Measurements from ENCODE around the gene PMP22. TPM values are rescaled to one million over a fixed set of nuclear protein-coding genes. Genes with fewer than 3 reads are reported as not detected.
A peak's percentile ranks its signal among the peaks of the same experiment; 100 is the strongest.

The PMP22 gene
- polyA plus RNA-seq, 4 donors = 53.1 to 210 (median 77.5) TPM

DNA sequence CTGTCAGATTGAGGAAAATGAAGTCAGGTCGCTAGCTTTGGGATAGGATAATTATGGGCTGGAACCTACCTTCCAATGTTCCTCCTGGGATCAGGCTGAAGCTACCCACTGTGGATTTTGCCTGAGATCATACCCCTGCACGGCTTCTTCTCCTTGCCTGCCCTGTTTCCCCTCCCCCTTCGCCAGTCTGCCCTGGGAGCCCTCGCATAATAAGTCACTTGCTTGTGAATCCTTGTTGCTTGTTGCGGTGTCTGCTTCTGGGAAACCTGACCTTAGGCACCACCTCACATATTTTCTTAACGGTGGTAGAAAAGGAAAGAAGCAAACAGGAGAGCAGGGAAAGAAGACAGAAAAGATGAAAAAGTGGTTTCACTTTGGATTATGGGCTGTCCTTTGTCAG, 13.3 kb upstream of the PMP22 start:
- peak in 1 of 4 donors; percentile 10 for DNase-seq (ENCODE audit: low read depth in 4 of 4, low spot score in 3 of 4)

DNA sequence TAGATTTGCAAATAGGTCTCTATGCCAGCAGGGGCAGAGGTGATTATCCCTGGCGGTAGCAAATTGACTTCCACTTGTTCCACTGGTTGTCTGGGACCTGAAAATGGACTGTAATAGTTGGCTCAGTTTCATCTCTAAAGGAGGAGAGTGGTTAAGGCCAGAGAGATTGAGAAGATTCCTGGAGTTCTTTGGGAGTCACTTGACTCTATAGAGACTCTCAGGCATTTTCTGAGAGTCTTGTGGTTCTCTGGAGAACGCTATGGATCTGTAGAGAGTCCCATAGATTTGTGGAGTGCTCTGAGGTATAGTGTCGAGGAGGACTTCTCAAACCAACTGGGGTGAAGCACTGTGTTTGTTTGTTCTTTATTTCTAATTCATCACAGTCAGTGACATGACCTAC, 8.9 kb upstream of the PMP22 start:
- DNase-seq (ENCODE audit: low read depth in 4 of 4, low spot score in 3 of 4) = no peak

GRCh38 chr17:15273141-15273793, 8.1 kb upstream of the PMP22 start:
- DNase-seq (ENCODE audit: low read depth in 4 of 4, low spot score in 3 of 4) = no peak

GRCh38 chr17:15271741-15272140, 6.6 kb upstream of the PMP22 start:
- no peak for DNase-seq (ENCODE audit: low read depth in 4 of 4, low spot score in 3 of 4)

- no peak for DNase-seq (ENCODE audit: low read depth in 4 of 4, low spot score in 3 of 4)
Measured at GRCh38 chr17:15270628-15271381, 5.7 kb upstream of the PMP22 start.

DNA sequence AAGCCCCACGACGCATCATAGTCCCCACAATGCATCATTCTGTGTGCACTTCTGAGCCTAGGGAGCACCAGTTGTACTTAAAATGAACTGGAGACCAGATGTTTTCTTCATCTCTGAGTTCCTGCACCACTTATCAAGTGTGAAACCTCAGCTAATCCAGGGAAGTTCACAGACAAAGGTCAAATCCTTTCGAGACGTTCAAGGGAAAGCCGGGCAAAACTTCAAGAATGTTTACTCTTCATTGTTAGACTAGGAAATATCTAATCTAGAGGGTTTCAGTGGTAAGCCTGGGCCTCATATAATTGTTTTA, 4.6 kb upstream of the PMP22 start:
- DNase-seq (ENCODE audit: low read depth in 4 of 4, low spot score in 3 of 4) = no peak

DNA sequence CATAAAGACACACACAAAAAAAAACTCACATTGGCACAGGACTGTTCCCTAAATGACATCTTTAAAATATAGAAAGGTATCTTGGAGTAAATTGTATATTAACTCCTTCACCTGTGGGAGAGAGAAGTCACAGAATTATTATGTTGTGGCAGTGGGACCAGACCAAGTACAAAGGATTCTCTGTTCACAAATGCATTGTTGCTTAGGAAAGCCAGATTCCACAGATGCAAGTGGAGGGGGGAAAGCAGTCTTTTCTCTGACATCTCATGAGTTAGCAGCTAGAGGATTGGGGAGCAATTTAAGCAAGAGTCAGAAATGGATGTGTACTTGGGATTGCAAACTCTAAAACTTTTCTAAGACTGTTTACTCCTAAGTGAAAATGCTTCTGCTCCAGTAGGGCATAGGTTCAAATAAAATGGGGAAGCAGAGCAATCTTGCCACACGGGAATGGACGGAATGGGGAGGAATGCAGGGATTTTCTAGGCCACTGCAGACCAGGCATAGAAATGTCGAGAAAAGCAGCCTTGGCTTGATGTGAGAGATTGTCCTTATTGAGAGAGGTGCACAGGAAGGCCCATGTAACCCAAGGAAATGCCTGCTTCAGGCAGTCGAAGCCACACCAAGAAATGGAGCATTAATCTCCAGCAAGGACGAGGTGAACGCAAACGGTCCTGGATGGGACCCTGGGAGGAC, 4.1 kb upstream of the PMP22 start:
- no peak for DNase-seq (ENCODE audit: low read depth in 4 of 4, low spot score in 3 of 4)

GRCh38 chr17:15268461-15268860, 3.3 kb upstream of the PMP22 start:
- no peak for DNase-seq (ENCODE audit: low read depth in 4 of 4, low spot score in 3 of 4)

DNA sequence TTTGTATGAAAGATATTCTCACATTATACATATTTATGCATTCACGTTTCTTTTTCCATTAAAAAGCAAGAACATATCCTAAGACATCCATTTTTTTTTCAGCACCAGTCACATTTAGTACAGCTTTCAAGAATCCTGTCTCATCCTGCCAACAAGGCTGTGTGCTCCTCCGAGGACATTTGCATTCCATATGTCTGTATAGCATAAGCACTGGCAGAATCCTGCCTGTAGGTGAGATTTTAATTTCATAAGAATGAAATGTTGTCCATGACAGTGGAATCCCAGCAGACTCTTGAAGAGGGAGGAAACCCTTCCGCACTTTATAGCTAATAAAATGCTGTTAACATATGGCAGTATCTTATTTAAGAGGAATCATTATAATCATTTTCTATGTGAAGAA, 2.9 kb upstream of the PMP22 start:
- no peak for DNase-seq (ENCODE audit: low read depth in 4 of 4, low spot score in 3 of 4)

GRCh38 chr17:15266325-15267125, 1.4 kb upstream of the PMP22 start:
- no peak for DNase-seq (ENCODE audit: low read depth in 4 of 4, low spot score in 3 of 4)

DNA sequence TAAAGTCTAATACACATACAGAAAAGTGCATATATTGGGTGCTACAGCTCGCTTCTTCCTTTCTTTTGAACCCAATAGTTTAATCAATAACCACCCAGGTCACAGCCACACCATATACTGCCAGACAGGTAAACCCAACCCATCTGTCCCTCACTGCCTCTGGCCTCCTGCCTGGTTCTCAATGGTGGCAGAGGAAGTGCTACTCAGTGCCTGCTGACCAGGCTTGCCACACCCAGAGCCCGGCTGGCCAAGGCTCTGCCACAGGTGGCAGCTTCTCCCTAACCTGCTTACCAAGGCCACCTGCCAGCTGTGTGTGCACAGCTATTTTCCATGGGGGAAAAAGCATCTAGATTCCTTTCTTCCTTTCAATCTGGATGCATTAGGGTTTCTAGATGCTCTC, 584 bp downstream of the PMP22 start:
- no peak for DNase-seq (ENCODE audit: low read depth in 4 of 4, low spot score in 3 of 4)

DNA sequence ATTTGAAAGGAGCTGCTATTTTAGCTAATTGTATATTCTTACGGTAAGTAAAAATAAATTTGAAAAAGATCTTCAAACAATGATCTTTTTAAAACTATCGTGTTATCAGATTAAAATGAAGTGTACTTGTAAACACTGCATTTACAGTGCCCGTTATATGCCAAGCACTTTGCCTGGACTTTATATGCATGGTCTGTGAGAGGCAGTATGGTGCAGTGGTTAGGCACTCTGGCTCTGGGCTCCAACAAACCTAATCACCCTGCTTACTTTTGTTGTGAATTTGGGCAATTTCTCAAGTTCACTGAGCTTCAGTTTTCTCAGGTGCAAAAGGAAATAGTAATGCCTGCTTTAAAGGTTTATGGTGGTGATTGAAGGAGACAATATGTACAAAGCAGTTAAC, 1.4 kb downstream of the PMP22 start:
- no peak for DNase-seq (ENCODE audit: low read depth in 4 of 4, low spot score in 3 of 4)

GRCh38 chr17:15263206-15263579, 1.9 kb downstream of the PMP22 start:
- DNase-seq (ENCODE audit: low read depth in 4 of 4, low spot score in 3 of 4) = peak in 2 of 4 donors; percentile 33 to 34

DNA sequence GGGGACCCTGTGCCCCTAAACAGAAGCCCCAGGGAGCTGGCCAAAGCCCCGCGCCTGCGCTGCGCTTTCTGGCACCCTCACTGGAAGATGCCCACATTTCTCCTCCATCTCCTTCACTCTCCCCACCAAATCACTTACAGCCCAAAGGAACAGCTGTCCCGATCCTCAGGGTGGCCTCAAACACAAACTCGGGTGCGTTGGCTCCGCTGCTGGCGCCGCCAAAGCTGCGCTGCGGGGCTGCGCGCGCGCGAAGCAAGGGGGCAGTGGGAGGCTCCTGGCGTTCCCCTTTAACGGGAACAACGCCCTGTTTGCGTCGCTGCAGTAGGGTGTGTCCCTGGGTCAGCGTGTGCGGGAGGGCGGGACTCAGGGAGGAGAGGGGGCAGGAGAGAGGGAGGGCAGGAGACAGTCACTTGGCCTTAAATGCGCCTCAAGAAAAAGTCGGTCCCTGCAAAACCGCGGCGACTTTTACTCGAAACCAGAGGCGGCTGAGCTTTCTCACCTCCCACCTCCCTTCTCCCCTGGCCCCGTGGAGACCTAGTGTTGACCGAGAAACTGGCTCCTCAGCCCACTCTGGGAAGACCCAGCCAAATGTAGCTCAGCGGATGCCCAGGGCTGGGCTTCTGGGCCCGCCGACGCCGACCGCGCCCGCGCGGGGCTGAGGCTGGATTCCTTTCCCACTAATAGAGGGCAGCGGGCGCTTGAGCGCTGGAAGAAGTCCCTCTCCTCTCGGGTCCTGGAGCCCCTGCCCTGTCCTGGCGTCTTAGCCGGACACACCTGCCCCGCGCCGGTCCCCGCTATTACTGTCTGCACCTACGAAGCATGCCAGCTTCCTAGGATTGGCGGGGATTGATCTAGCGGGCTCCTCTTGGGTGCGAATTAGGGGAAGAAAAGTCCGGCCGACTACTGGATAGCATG, 2.6 kb downstream of the PMP22 start:
- DNase-seq (ENCODE audit: low read depth in 4 of 4, low spot score in 3 of 4) = peak in 2 of 4 donors; percentile 34 to 54

- DNase-seq (ENCODE audit: low read depth in 4 of 4, low spot score in 3 of 4) = peak in 2 of 4 donors; percentile 10 to 16
Measured at GRCh38 chr17:15261802-15262290, 3.3 kb downstream of the PMP22 start.

DNA sequence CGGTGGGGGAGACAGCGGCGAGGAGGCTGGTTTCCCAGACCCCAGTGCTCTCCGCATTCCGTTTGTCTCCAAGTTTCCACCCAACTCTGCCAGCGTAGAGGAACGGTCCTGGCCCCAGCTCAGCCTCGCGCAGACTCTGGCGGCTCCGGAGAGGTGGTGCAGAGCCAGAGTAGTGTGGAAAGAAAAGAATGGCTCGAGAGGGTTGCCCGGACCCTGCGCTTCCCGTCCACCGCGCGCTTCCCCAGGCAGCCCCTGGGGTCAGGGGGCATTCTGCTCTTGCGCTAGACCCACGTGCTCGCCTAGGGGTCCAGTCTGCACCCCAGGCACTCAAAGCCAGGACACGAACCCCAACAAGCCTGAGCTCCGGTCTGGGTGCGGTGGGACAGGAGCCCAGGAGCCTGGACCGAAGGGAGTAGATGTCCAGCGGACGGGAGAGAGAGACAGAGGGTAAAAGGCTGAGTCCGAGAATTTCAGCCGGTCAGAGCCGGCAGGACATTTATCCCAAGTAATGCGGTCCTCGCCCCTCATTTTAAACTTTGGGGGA, 3.8 kb downstream of the PMP22 start:
- DNase-seq (ENCODE audit: low read depth in 4 of 4, low spot score in 3 of 4) = peak in 2 of 4 donors; percentile 10 to 38

- peak; percentile 69 to 81 (median 73) for DNase-seq (ENCODE audit: low read depth in 4 of 4, low spot score in 3 of 4)
Measured at GRCh38 chr17:15260376-15261257, 4.5 kb downstream of the PMP22 start.

DNA sequence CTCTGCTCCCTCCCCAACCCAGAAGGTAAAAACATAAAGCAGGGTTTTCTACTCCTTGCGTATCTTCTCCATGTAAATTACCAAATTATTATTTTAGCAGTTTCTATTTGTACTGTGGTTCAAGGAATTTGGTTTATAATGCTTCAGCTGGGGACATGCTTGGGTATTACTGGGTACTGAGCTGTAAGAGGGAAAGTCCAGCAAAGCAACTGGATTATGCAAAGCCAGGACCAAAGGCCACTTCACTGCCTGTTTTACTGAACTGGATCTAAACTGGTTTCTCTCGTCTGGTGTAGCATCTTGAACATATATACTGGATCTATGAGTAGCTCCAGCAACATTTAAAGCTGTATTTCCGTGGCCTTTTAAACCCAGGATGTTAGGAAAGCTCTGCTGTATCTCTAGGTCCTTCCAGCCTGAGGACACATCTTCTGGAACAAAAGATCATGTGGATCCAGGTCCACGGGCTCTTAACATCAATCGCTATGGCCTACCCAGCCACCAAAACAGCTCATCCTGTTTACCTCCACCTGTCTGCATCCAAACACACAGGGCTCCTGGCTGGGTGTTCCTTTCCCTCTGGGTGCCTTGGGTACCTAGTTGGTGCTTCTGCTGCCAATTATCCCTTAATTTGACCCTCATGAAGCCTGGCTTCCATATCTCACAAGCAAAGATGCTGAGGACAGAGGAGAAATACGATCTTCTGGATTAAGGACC, 7.2 kb downstream of the PMP22 start:
- no peak for DNase-seq (ENCODE audit: low read depth in 4 of 4, low spot score in 3 of 4)
